ENCODE results near the gene MBOAT2.

The MBOAT2 gene

DNA sequence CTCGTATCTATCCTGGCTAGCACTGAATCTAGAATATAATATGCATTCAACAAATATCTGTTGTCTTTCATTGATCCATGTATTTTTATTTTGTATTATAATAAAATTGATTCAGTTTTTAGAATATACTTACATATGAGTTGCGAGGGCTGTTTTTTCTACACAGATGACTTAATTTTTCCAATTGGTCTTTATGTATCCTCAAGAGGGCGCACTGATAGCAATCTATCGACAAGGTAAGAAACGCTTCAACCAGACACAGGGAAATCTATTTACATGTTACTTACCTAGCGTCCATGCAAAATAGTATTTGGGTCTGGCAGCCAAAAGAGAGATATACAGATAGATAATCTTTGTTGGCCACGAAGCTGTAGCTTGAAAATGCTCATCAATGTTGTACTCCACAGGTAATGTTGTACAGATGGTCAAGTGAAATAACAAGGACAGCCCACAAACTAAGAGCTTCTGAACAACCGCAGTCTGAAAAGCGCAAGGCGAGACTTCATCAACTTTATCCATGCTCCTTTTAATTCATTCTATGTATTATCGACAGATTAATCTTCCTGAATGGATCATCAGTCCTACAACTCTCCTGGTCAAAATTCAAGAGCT is 130.6 kb downstream of the MBOAT2 start:
- H3K27ac ChIP-seq (ENCODE audit: low read depth in 2 of 2, low read length in 2 of 2): no peak overlapping the region
- H3K4me1 ChIP-seq (ENCODE audit: control insufficient read depth in 2 of 2, insufficient read depth in 2 of 2, low read length in 2 of 2): no peaks in the 10 kb centered on the region
- no peak overlapping the region for H3K9ac ChIP-seq (ENCODE audit: low read depth in 1 of 2, low read length in 2 of 2)
- no peaks in the 10 kb centered on the region for H3K9me3 ChIP-seq (ENCODE audit: control insufficient read depth in 2 of 2, low read length in 2 of 2)
- H3K36me3 ChIP-seq (ENCODE audit: control insufficient read depth in 2 of 2, insufficient read depth in 2 of 2, low read length in 2 of 2): peaks cover 0 to 2% of the 10 kb centered on the region in 2 donors
- H3K4me3 ChIP-seq (ENCODE audit: low read length in 2 of 2): no peak overlapping the region
- no peaks in the 10 kb centered on the region for H3K27me3 ChIP-seq (ENCODE audit: control insufficient read depth in 2 of 2, insufficient read depth in 2 of 2, low read length in 2 of 2)

DNA sequence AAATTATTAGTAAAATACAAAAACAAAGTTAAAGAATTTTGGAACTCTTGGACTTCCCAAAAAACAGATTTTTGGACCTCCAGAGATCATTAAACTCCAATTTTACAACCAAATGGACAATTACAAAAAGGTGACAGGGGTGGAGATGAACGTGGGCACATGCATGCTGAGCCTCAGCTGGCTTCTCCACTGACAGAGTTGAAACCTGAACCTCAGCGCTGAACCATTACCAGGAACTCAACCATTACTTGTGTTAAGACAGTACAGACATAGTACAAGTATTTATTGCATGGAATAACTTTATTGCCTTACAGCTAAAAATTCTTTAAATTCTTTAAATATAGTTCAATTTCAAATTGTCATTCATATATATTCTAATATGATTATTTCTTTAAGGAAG is 133.0 kb downstream of the MBOAT2 start:
- no peaks in the 10 kb centered on the region for H3K9me3 ChIP-seq (ENCODE audit: control insufficient read depth in 2 of 2, low read length in 2 of 2)
- H3K27ac ChIP-seq (ENCODE audit: low read depth in 2 of 2, low read length in 2 of 2): no peak overlapping the region
- H3K4me1 ChIP-seq (ENCODE audit: control insufficient read depth in 2 of 2, insufficient read depth in 2 of 2, low read length in 2 of 2): no peaks in the 10 kb centered on the region
- no peak overlapping the region for H3K4me3 ChIP-seq (ENCODE audit: low read length in 2 of 2)
- no peaks in the 10 kb centered on the region for H3K27me3 ChIP-seq (ENCODE audit: control insufficient read depth in 2 of 2, insufficient read depth in 2 of 2, low read length in 2 of 2)
- H3K36me3 ChIP-seq (ENCODE audit: control insufficient read depth in 2 of 2, insufficient read depth in 2 of 2, low read length in 2 of 2): peaks cover 0 to 5% of the 10 kb centered on the region in 2 donors
- H3K9ac ChIP-seq (ENCODE audit: low read depth in 1 of 2, low read length in 2 of 2): no peak overlapping the region

DNA sequence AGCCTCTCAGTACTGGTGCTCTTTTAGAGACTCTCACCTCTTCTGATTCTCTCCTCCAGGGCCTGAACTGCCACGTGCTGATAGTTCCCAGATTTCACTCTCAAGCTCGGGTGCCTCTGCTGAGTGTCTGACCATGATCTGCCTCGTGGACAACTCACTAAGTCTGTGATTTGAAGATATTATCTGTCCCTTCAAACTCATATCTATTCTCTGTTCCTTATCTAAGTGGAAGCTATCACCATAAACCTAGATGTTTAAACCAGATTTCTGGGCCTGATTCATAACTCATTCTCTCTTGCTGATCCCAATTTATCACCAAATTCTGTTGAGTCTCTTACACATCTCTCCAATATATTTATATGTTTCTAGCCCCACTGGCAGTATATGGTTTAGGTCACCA is 136.1 kb downstream of the MBOAT2 start:
- no peaks in the 10 kb centered on the region for H3K4me1 ChIP-seq (ENCODE audit: control insufficient read depth in 2 of 2, insufficient read depth in 2 of 2, low read length in 2 of 2)
- peaks cover 0 to 5% of the 10 kb centered on the region in 2 donors for H3K36me3 ChIP-seq (ENCODE audit: control insufficient read depth in 2 of 2, insufficient read depth in 2 of 2, low read length in 2 of 2)
- no peak overlapping the region for H3K27ac ChIP-seq (ENCODE audit: low read depth in 2 of 2, low read length in 2 of 2)
- no peaks in the 10 kb centered on the region for H3K9me3 ChIP-seq (ENCODE audit: control insufficient read depth in 2 of 2, low read length in 2 of 2)
- no peak overlapping the region for H3K4me3 ChIP-seq (ENCODE audit: low read length in 2 of 2)
- no peak overlapping the region for H3K9ac ChIP-seq (ENCODE audit: low read depth in 1 of 2, low read length in 2 of 2)
- no peaks in the 10 kb centered on the region for H3K27me3 ChIP-seq (ENCODE audit: control insufficient read depth in 2 of 2, insufficient read depth in 2 of 2, low read length in 2 of 2)

DNA sequence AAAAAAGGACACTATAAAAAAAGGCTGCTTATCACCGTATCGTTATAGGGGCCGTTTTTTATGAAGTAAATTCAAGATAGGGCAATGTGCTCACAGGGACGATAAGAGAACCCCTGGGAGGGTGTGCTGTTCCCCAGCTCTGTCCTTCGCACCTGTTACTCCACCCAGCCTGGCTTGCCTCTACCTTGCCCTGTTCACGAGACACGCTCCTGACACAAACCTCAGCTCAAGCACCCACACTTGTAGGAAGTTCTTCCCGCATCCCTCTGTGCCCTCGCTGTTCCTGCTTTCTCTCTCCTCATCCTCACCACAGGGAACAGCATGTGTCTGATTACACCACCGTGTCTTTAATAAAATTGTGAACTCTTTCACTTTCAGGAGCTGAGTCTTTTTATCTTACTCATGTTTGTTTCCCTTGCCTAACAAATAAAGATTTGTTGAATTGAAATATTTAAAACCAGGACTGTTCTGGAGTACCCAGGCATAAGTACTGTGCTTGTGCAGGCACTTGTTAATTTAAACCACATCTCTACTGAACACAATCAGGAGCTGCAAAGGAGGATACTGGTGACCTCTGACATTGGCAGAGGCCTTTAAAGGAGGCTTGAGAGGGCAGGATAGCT is 140.0 kb downstream of the MBOAT2 start:
- no peak overlapping the region for H3K9ac ChIP-seq (ENCODE audit: low read depth in 1 of 2, low read length in 2 of 2)
- H3K4me1 ChIP-seq (ENCODE audit: control insufficient read depth in 2 of 2, insufficient read depth in 2 of 2, low read length in 2 of 2): no peaks in the 10 kb centered on the region
- H3K27me3 ChIP-seq (ENCODE audit: control insufficient read depth in 2 of 2, insufficient read depth in 2 of 2, low read length in 2 of 2): no peaks in the 10 kb centered on the region
- no peak overlapping the region for H3K27ac ChIP-seq (ENCODE audit: low read depth in 2 of 2, low read length in 2 of 2)
- H3K4me3 ChIP-seq (ENCODE audit: low read length in 2 of 2): no peak overlapping the region
- peaks cover 0 to 5% of the 10 kb centered on the region in 2 donors for H3K36me3 ChIP-seq (ENCODE audit: control insufficient read depth in 2 of 2, insufficient read depth in 2 of 2, low read length in 2 of 2)
- H3K9me3 ChIP-seq (ENCODE audit: control insufficient read depth in 2 of 2, low read length in 2 of 2): no peaks in the 10 kb centered on the region

DNA sequence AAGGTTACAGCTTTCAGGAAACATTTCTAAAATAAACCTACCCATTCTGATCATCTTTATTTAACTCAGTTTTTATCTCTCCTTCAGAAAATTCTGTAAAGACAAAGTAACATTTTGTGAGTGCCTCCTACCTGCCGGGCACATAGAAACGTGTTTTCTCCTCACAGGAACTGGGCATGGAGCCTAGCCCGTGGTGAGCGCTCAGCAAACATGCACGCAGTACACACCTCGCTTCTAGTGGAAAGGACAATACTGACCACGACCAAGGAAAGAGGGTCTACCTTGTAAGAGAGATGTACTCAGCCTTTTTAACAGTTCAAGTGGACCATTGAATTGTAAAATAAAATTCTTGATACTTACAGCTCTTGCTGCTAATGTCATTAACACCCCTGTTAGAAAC is 141.3 kb downstream of the MBOAT2 start:
- Histone ChIP-seq H3K36me3 (ENCODE audit: control insufficient read depth in 2 of 2, insufficient read depth in 2 of 2, low read length in 2 of 2) (peaks cover 0 to 3% of the 10 kb centered on the region in 2 donors), H3K4me3 (ENCODE audit: low read length in 2 of 2) (no peak overlapping the region), H3K9me3 (ENCODE audit: control insufficient read depth in 2 of 2, low read length in 2 of 2) (no peaks in the 10 kb centered on the region), H3K27ac (ENCODE audit: low read depth in 2 of 2, low read length in 2 of 2) (no peak overlapping the region), H3K27me3 (ENCODE audit: control insufficient read depth in 2 of 2, insufficient read depth in 2 of 2, low read length in 2 of 2) (no peaks in the 10 kb centered on the region), H3K4me1 (ENCODE audit: control insufficient read depth in 2 of 2, insufficient read depth in 2 of 2, low read length in 2 of 2) (no peaks in the 10 kb centered on the region), H3K9ac (ENCODE audit: low read depth in 1 of 2, low read length in 2 of 2) (no peak overlapping the region)

DNA sequence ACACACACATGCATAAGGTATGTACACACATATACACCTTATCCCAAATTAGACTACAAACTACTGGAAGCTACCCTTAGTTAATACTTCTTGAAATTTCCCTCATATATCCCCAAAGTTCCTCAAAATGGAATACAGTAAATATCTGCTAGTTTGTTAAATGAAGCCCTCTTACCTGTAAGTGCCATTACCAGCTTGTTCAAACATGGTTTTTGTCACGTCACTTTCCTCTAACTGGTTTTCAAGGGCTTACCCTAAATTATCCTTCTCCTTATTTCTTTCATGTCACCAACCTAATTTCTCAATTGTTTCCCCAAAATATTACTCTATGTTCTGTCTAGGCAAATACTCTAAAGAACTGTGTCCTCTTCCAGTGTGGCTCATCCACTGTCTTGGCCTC is 141.7 kb downstream of the MBOAT2 start:
- Histone ChIP-seq H3K4me1 (ENCODE audit: control insufficient read depth in 2 of 2, insufficient read depth in 2 of 2, low read length in 2 of 2) (no peaks in the 10 kb centered on the region), H3K9ac (ENCODE audit: low read depth in 1 of 2, low read length in 2 of 2) (no peak overlapping the region), H3K27me3 (ENCODE audit: control insufficient read depth in 2 of 2, insufficient read depth in 2 of 2, low read length in 2 of 2) (no peaks in the 10 kb centered on the region), H3K9me3 (ENCODE audit: control insufficient read depth in 2 of 2, low read length in 2 of 2) (no peaks in the 10 kb centered on the region), H3K4me3 (ENCODE audit: low read length in 2 of 2) (no peak overlapping the region), H3K36me3 (ENCODE audit: control insufficient read depth in 2 of 2, insufficient read depth in 2 of 2, low read length in 2 of 2) (peaks cover 0 to 3% of the 10 kb centered on the region in 2 donors), H3K27ac (ENCODE audit: low read depth in 2 of 2, low read length in 2 of 2) (no peak overlapping the region)

DNA sequence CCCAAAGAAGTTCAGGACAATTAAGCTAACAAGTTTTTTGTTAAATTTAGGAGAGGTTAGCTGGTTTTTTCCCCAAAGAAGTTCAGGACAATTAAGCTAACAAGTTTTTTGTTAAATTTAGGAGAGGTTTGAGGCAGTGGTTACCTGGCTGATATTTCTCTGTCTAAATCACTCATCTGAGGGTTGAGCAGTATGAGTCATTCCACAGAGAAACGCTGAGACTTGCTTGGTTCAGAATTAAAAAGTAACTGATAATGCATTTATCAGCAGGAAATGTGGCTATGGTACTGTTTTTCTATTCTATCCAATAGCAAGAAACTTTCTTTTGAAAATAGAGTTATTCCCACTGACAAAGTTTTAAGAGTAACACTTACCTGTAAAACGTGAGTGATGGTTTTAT is 143.2 kb downstream of the MBOAT2 start:
- Histone ChIP-seq H3K36me3 (ENCODE audit: control insufficient read depth in 2 of 2, insufficient read depth in 2 of 2, low read length in 2 of 2) (peaks cover 0 to 3% of the 10 kb centered on the region in 2 donors), H3K4me3 (ENCODE audit: low read length in 2 of 2) (no peak overlapping the region), H3K9me3 (ENCODE audit: control insufficient read depth in 2 of 2, low read length in 2 of 2) (no peaks in the 10 kb centered on the region), H3K4me1 (ENCODE audit: control insufficient read depth in 2 of 2, insufficient read depth in 2 of 2, low read length in 2 of 2) (no peaks in the 10 kb centered on the region), H3K9ac (ENCODE audit: low read depth in 1 of 2, low read length in 2 of 2) (no peak overlapping the region), H3K27ac (ENCODE audit: low read depth in 2 of 2, low read length in 2 of 2) (no peak overlapping the region), H3K27me3 (ENCODE audit: control insufficient read depth in 2 of 2, insufficient read depth in 2 of 2, low read length in 2 of 2) (no peaks in the 10 kb centered on the region)

DNA sequence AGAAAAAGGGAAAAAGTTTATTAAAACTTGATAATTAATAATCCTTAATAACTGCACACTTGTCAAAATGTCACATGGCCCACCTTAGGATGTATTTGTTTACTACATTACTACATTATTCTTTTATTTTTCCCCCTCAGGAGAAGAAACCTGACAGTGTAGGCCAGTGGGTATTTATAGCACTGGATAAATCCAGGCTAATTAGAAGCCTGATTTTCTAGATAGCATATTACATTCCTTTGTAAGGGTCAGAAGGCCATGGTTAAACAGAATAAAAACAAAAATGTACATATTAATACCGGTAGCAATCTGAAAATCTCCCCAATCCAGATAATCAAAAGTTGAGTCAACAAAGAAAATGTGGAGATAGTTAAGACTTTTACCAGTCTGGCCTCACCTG is 144.6 kb downstream of the MBOAT2 start:
- H3K4me1 ChIP-seq (ENCODE audit: control insufficient read depth in 2 of 2, insufficient read depth in 2 of 2, low read length in 2 of 2): no peaks in the 10 kb centered on the region
- H3K9ac ChIP-seq (ENCODE audit: low read depth in 1 of 2, low read length in 2 of 2): no peak overlapping the region
- H3K9me3 ChIP-seq (ENCODE audit: control insufficient read depth in 2 of 2, low read length in 2 of 2): no peaks in the 10 kb centered on the region
- peaks cover 0 to 3% of the 10 kb centered on the region in 2 donors for H3K36me3 ChIP-seq (ENCODE audit: control insufficient read depth in 2 of 2, insufficient read depth in 2 of 2, low read length in 2 of 2)
- no peaks in the 10 kb centered on the region for H3K27me3 ChIP-seq (ENCODE audit: control insufficient read depth in 2 of 2, insufficient read depth in 2 of 2, low read length in 2 of 2)
- H3K27ac ChIP-seq (ENCODE audit: low read depth in 2 of 2, low read length in 2 of 2): no peak overlapping the region
- no peak overlapping the region for H3K4me3 ChIP-seq (ENCODE audit: low read length in 2 of 2)

DNA sequence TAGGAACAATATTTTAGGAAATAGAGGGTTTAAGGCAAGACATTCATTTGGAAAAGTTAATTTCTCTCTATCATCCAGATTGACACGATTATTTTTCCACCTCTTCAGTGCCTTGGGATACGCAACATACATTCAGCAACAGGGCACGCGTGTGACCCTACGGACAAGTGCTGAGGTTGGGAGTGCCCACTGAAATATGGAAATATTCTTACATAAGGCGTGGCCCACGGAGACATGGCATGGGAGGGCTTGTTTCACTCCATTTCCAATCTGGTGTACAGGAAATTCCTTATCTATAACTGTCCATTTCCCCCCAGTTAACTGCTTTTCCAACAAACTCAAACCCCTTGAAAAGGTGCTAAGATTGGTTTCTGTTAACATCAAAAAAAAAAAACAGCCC is 145.2 kb downstream of the MBOAT2 start:
- Histone ChIP-seq H3K4me1 (ENCODE audit: control insufficient read depth in 2 of 2, insufficient read depth in 2 of 2, low read length in 2 of 2) (no peaks in the 10 kb centered on the region), H3K9ac (ENCODE audit: low read depth in 1 of 2, low read length in 2 of 2) (no peak overlapping the region), H3K27me3 (ENCODE audit: control insufficient read depth in 2 of 2, insufficient read depth in 2 of 2, low read length in 2 of 2) (no peaks in the 10 kb centered on the region), H3K4me3 (ENCODE audit: low read length in 2 of 2) (no peak overlapping the region), H3K27ac (ENCODE audit: low read depth in 2 of 2, low read length in 2 of 2) (no peak overlapping the region), H3K9me3 (ENCODE audit: control insufficient read depth in 2 of 2, low read length in 2 of 2) (no peaks in the 10 kb centered on the region), H3K36me3 (ENCODE audit: control insufficient read depth in 2 of 2, insufficient read depth in 2 of 2, low read length in 2 of 2) (peaks cover 0 to 3% of the 10 kb centered on the region in 2 donors)

DNA sequence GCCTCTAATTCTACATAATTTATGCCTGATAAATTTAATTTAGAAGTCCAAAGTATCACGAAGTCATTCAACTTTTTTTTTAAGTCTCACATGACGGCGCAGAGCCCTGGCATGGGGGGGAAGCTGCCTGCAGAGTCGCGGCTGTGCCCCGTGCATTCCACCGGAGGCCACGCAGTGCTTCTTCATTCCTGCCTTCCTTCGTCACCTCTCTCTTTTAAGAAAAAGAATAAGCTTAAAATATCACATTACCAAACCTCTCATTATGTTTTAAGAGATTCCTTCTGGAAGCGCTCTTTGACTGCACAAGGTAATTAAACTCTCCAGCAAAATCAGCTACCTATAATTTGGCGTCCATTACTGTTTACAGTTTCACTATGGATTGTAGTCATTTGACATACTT is 145.8 kb downstream of the MBOAT2 start:
- Histone ChIP-seq H3K4me1 (ENCODE audit: control insufficient read depth in 2 of 2, insufficient read depth in 2 of 2, low read length in 2 of 2) (no peaks in the 10 kb centered on the region), H3K9ac (ENCODE audit: low read depth in 1 of 2, low read length in 2 of 2) (no peak overlapping the region), H3K27me3 (ENCODE audit: control insufficient read depth in 2 of 2, insufficient read depth in 2 of 2, low read length in 2 of 2) (no peaks in the 10 kb centered on the region), H3K36me3 (ENCODE audit: control insufficient read depth in 2 of 2, insufficient read depth in 2 of 2, low read length in 2 of 2) (peaks cover 0 to 3% of the 10 kb centered on the region in 2 donors), H3K9me3 (ENCODE audit: control insufficient read depth in 2 of 2, low read length in 2 of 2) (no peaks in the 10 kb centered on the region), H3K27ac (ENCODE audit: low read depth in 2 of 2, low read length in 2 of 2) (no peak overlapping the region), H3K4me3 (ENCODE audit: low read length in 2 of 2) (no peak overlapping the region)
